Activated T-cell treated with anti-CD3 and anti-CD28 coated beads, Interleukin-2, amount 50 U/mL, for 72 hours (primary cell): ENCODE results near the gene GPS1. TPM values are rescaled to one million over a fixed set of nuclear protein-coding genes. Genes with fewer than 3 reads are reported as not detected.

Experiments used
- ATAC-seq, 2 donors: fragments of 150-1000 bp; cut with Tn5 transposase; replicated peaks in 1 of 2; 2 replicates each; pipeline ENCODE4 v1.10.0; 2021; ENCODE audit warnings: moderate library complexity in 2 of 2, mild to moderate bottlenecking in 1 of 2
- DNase-seq, 2 donors: peaks; one replicate each; pipeline ENCODE4 v3.0.0; 2021 to 2022; ENCODE audit warnings: mixed read lengths in 1 of 2
- H3K27ac Mint-ChIP-seq: one replicate; pipeline ENCODE4 v1.8.0; 2022; ENCODE audit warnings: mild to moderate bottlenecking, moderate library complexity, mixed read lengths
- H3K27me3 Mint-ChIP-seq: one replicate; pipeline ENCODE4 v1.8.0; 2022; ENCODE audit warnings: low read depth, mixed read lengths
- H3K36me3 Mint-ChIP-seq, 2 donors: one replicate each; pipeline ENCODE4 v1.8.0; 2022; ENCODE audit warnings: mixed read lengths in 2 of 2, mild to moderate bottlenecking in 1 of 2; ENCODE audit not compliant: insufficient read depth in 2 of 2
- H3K4me1 Mint-ChIP-seq: one replicate; pipeline ENCODE4 v1.8.0; 2022; ENCODE audit warnings: low read depth, mixed read lengths
- H3K4me3 Mint-ChIP-seq, 2 donors: one replicate each; pipeline ENCODE4 v1.8.0; 2022; ENCODE audit warnings: mild to moderate bottlenecking in 2 of 2, mixed read lengths in 2 of 2, moderate library complexity in 2 of 2
- H3K9me3 Mint-ChIP-seq, 2 donors: one replicate each; pipeline ENCODE4 v1.8.0; 2022; ENCODE audit warnings: mixed read lengths in 2 of 2
- total RNA-seq, 2 donors: library from RNA; stranded (reverse); gene quantifications; one replicate each; pipeline ENCODE4 v1.2.3, GENCODE V29; 2022

Gene GPS1
- total RNA-seq, 2 donors from 2014 or later = 55.1 to 73.5 TPM

DNA sequence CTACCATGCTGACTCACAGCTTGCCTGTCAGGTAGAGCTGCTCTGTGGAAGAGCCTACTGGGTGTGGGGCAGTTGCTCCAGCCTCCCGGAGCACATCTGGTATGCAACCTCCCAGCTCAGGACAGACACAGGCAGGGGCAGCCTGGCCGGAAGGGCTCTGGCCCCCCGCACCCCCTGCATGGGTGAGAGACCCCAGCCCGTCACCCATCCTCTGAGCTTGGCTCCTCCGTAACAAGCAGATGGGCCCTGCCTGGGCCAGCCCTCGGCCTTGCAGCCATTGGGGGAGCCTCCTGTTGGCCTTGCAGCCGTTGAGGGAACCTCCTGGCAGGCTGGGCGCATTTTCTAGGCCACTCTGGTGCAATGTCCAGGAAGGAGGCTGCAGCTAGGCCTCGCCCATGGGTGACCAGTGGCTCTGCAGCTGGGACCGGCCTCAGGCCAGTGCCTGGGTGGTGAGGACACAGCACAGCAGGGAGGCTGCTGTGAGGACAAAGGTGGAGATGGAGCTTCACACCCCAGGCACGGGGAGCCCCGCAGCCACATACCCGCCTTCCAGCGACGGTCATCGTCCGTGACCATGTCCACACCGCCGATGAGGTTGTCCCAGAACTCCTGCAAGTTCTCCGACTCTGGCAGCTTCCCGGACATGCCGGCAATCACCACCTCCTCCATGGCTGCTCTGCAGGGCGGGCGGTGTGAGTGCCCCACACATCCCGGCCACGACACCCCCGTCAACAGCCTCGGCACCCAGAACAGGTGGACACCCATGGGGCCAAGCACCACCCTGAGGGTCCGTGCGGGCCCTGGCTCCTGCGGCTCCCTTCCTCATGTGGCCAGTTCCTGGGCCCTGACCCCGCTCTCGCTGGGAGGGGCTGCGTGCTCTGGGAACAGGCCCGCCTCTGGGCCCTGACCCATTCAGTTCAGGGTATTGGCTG lies 44.3 kb downstream of the GPS1 start:
- no peak for ATAC-seq
- H3K27ac Mint-ChIP-seq = no peak overlapping the region
- peaks cover 0 to 1% of the 10 kb centered on the region in 2 donors for H3K36me3 Mint-ChIP-seq

DNA sequence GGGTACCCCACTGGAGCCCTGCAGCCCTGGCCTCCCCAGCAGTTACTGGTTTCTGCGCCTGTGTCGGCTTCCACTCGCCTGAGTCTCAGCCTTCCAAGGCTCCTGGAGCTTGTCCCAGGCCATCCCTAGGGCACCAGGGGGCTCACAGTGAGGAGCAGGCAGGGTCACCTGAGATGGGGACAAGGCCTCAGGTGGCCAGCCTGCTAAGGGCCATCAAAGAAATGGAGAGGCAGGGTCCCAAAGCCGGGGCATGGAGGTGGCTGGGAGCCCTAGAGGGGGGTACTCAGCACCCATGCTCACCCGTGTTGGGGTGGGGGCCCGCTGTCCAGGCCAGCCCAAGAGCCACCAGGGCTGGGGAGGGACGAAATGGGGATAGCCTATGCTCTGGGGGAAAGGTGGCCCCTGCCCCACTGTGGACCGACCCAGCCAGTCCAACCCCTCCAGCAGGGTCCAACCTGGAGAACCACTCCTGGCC lies 45.0 kb downstream of the GPS1 start:
- DNase-seq = no peak
- no peak overlapping the region for H3K27ac Mint-ChIP-seq
- no peak for ATAC-seq
- no peaks in the 10 kb centered on the region for H3K27me3 Mint-ChIP-seq
- peaks cover 23% of the 10 kb centered on the region for H3K4me1 Mint-ChIP-seq
- peak overlapping the region; percentile 73 to 79 for H3K4me3 Mint-ChIP-seq
- peaks cover 0 to 1% of the 10 kb centered on the region in 2 donors for H3K36me3 Mint-ChIP-seq
- H3K9me3 Mint-ChIP-seq = no peaks in the 10 kb centered on the region

More for the DNA sequence above, 44.3 kb downstream of the GPS1 start:
- Mint-ChIP-seq H3K4me3 (peak overlapping the region; percentile 73 to 79), H3K4me1 (peaks cover 23% of the 10 kb centered on the region), H3K27me3 (no peaks in the 10 kb centered on the region), H3K9me3 (no peaks in the 10 kb centered on the region)
- DNase-seq = no peak

DNA sequence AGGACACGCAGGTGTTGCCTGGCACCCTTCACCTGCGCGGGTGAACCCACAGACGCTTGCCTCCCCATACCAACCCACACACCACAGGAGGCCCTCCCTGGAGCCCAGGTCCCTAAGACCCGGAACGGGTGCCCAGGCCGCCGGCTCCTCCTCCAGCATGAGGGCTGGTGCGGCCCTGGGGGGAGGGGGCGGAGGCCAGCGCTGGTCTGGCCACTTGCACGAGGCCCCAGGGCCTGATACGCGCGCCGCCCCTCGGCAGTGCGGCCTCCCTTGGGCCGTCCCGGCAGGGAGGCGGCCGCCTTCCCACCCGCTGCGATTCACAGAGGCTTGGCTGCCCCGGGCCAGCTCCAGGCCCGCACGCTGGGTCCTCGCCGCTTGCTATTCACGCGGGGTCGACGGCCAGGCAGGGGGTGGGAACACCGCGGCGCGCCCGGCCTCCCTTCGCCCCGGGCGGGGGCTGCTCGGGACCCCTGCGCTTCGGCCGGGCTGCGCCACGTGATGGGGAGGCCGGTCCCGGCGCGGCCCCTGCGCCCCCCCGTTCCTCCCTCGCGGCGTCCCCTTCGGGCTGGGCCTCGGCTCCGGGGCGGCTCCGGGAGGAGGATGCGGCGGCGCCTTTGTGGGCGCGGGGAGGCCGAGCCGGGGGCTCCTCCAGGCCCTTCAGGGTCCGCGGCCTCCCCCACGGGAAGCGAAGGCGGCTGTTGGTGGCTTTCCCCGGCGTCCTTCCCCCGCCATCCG lies 45.7 kb downstream of the GPS1 start:
- Mint-ChIP-seq H3K27ac (no peak overlapping the region), H3K9me3 (no peaks in the 10 kb centered on the region), H3K36me3 (peaks cover 0 to 1% of the 10 kb centered on the region in 2 donors), H3K4me3 (peak overlapping the region; percentile 75 to 79), H3K4me1 (peaks cover 23% of the 10 kb centered on the region), H3K27me3 (no peaks in the 10 kb centered on the region)
- peak; percentile 43 for DNase-seq
- no peak for ATAC-seq

GRCh38 chr17:82097919-82098168 lies 46.1 kb downstream of the GPS1 start:
- Mint-ChIP-seq H3K27ac (no peak overlapping the region), H3K36me3 (peaks cover 0 to 1% of the 10 kb centered on the region in 2 donors), H3K4me3 (peak overlapping the region; percentile 75), H3K27me3 (no peaks in the 10 kb centered on the region), H3K4me1 (peaks cover 23% of the 10 kb centered on the region), H3K9me3 (no peaks in the 10 kb centered on the region)
- DNase-seq (no peak), ATAC-seq (no peak)

DNA sequence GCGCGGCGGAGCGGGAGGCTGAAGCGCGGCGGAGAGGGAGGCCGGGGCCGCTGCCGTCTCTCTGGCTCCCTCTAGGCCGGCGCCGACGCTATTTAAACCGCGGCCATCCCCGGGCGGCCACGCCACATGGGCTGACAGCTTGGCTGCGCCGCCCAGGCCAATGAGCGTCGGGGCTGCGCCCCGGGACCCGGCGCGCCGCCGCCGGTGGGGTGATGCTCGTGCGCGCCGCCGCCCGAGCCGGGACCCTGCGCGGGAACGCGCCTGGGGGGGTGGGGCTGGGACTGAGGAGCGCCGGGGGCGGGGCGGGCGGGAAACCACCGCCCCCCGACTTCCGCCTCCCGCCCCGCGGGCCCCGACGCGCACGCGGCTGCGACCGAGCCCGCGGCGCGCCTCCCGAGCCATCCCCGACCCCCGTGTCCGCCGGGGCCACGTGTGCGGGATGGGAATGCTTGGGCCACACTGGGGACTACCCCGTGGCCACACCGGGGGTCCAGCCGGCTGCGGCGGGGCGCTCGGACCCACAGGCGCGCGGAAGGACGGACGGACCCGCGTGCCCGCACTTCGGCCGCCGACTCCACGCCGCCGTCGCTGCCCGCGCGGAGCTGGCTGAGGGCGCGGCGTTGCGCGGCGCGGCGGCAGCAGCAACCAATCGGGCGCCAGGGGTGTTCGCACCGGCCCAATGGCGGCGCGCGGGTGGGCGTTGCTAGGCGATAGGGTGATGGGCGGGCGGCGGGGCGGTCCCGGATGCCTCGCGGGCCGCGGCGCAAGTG lies 46.7 kb downstream of the GPS1 start, which contains the start of gene FASN:
FASN (minus strand) TSS at position 68 of the 770 bp plus-strand sequence. CDS start 1,791 bp downstream, outside the sequence.
- peak; percentile 96 to 97 for DNase-seq
- no peak within 1 kb of the TSS for H3K27ac Mint-ChIP-seq
- H3K27me3 Mint-ChIP-seq = no peaks in the 10 kb centered on the region
- H3K9me3 Mint-ChIP-seq = no peaks in the 10 kb centered on the region
- peaks cover 23% of the 10 kb centered on the region for H3K4me1 Mint-ChIP-seq
- peak within 1 kb of the TSS; percentile 75 to 79 for H3K4me3 Mint-ChIP-seq
- peaks cover 0 to under 1% of the 10 kb centered on the region in 2 donors for H3K36me3 Mint-ChIP-seq
- peak; percentile 82 to 86 for ATAC-seq

GRCh38 chr17:82098939-82099763 lies 47.5 kb downstream of the GPS1 start:
- ATAC-seq (peak; percentile 2), DNase-seq (peak in 1 of 2 donors; percentile 29)
- no peaks in the 10 kb centered on the region for H3K9me3 Mint-ChIP-seq
- H3K4me1 Mint-ChIP-seq = peaks cover 23% of the 10 kb centered on the region
- no peaks in the 10 kb centered on the region for H3K27me3 Mint-ChIP-seq
- peak overlapping the region; percentile 83 to 88 for H3K4me3 Mint-ChIP-seq
- H3K27ac Mint-ChIP-seq = peak overlapping the region; percentile 60
- H3K36me3 Mint-ChIP-seq = no peaks in the 10 kb centered on the region

GRCh38 chr17:82100502-82101298 lies 49.0 kb downstream of the GPS1 start:
- H3K27ac Mint-ChIP-seq = no peak overlapping the region
- DNase-seq = no peak
- H3K4me3 Mint-ChIP-seq = peak overlapping the region; percentile 83 to 88
- no peaks in the 10 kb centered on the region for H3K27me3 Mint-ChIP-seq
- no peak for ATAC-seq
- no peaks in the 10 kb centered on the region for H3K9me3 Mint-ChIP-seq
- no peaks in the 10 kb centered on the region for H3K36me3 Mint-ChIP-seq
- peaks cover 34% of the 10 kb centered on the region for H3K4me1 Mint-ChIP-seq

DNA sequence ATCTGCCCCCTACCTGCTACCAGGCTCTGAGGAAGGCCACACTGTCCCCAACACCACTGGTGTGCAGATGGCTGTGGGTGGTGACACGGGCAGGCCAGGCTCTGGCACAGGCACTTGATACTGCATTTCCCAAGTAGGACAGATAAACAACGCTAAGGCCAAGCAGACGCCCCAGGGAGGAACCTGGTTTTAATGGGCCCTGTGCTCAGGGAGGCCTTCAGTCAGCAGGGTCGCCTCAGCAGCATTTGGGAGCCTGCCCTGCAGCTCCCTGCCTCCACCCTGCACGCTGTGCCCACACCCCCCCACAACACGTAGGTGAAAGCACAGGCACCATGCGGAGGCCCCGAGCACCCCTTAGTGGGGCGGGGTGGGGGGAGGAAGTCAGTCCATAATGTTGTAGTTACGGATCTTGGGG lies 49.6 kb downstream of the GPS1 start:
- no peaks in the 10 kb centered on the region for H3K36me3 Mint-ChIP-seq
- H3K4me3 Mint-ChIP-seq = no peak overlapping the region
- peaks cover 34% of the 10 kb centered on the region for H3K4me1 Mint-ChIP-seq
- H3K27me3 Mint-ChIP-seq = no peaks in the 10 kb centered on the region
- ATAC-seq = no peak
- DNase-seq = no peak
- no peaks in the 10 kb centered on the region for H3K9me3 Mint-ChIP-seq
- H3K27ac Mint-ChIP-seq = no peak overlapping the region

DNA sequence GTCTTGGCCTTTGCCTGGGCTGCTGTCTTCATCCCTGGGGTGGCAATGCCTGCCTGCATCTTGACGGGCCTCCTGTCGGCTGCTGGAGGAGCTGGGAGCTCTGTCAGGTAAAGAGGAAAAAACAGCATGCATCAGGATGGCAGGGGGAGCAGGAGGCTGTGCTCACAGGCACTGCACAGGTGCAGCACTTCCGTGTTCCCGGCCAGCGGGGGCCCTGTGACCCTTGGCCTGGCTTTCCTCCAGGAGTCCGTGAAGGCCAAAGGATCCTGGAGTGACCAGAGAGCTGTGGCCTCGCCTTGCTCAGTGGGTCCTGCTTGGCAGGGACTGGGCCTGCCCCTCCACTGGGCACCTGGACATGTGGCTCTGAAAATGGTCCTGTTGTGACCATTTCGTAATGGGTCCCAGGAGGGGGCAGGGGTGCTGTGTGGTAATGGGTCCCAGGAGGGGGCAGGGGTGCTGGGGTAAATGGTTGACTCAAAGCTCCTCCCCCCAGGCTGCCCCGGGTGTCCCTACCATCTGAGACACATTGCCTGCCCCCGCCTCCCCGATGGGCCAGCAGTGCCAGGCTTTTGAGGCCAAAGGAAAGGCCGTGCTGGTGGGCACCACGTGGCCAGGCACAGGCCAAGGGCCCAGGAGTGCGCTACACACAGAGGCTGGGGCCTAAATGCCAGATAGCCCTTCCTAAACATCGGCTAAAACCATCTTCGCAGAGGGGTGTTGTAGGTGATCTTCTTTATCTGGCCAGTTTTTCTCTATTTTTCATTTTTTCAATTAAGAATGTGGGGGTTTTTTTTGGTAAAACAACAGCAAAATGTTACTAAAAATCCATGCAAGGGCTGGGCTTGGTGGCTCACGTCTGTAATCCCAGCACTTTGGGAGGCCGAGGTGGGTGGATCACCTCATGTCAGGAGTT lies 50.3 kb downstream of the GPS1 start:
- H3K27ac Mint-ChIP-seq = no peak overlapping the region
- no peak overlapping the region for H3K4me3 Mint-ChIP-seq
- H3K9me3 Mint-ChIP-seq = no peaks in the 10 kb centered on the region
- peaks cover 34% of the 10 kb centered on the region for H3K4me1 Mint-ChIP-seq
- no peak for DNase-seq
- no peaks in the 10 kb centered on the region for H3K36me3 Mint-ChIP-seq
- no peaks in the 10 kb centered on the region for H3K27me3 Mint-ChIP-seq
- no peak for ATAC-seq

GRCh38 chr17:82103553-82104451 lies 52.1 kb downstream of the GPS1 start:
- H3K27me3 Mint-ChIP-seq = no peaks in the 10 kb centered on the region
- peak overlapping the region; percentile 8 for H3K27ac Mint-ChIP-seq
- DNase-seq = no peak
- H3K4me3 Mint-ChIP-seq = no peak overlapping the region
- H3K36me3 Mint-ChIP-seq = no peaks in the 10 kb centered on the region
- peaks cover 34% of the 10 kb centered on the region for H3K4me1 Mint-ChIP-seq
- H3K9me3 Mint-ChIP-seq = no peaks in the 10 kb centered on the region
- no peak for ATAC-seq
